NCI-H226 (cell line): ENCODE data around the gene FAM222B.
"Not testable (repeated sequence)": the region's sequence is repeated elsewhere in the genome, so short reads cannot be mapped to it uniquely, and the experiment has no call there.

ENCODE experiments used
- DNase-seq: peaks from one replicate; pipeline ENCODE4 v3.0.0-alpha.2; 2015

FAM222B gene

GRCh38 chr17:28725660-28726225 lies 116.8 kb downstream of the FAM222B start:
- peak; percentile 87 for DNase-seq

- DNase-seq = no peak
Observed at GRCh38 chr17:28725166-28725659, 117.4 kb downstream of the FAM222B start.

- DNase-seq = no peak
Observed at GRCh38 chr17:28724500-28725165, 118.0 kb downstream of the FAM222B start.

GRCh38 chr17:28723836-28724499 lies 118.6 kb downstream of the FAM222B start:
- not testable (repeated sequence) for DNase-seq

- no peak for DNase-seq
Observed at GRCh38 chr17:28723159-28723835, 119.3 kb downstream of the FAM222B start.

- no peak for DNase-seq
Observed at GRCh38 chr17:28722417-28723158, 120.0 kb downstream of the FAM222B start.

GRCh38 chr17:28720997-28721329 lies 121.6 kb downstream of the FAM222B start:
- not testable (repeated sequence) for DNase-seq

- no peak for DNase-seq
Observed at GRCh38 chr17:28720247-28720996, 122.2 kb downstream of the FAM222B start.

- DNase-seq = no peak
Observed at GRCh38 chr17:28719021-28719433, 123.6 kb downstream of the FAM222B start.

GRCh38 chr17:28718333-28719020 lies 124.1 kb downstream of the FAM222B start:
- DNase-seq = no peak

GRCh38 chr17:28717578-28718332 lies 124.8 kb downstream of the FAM222B start, which contains the start of gene RAB34:
RAB34 (minus strand) TSS chr17:28717868; CDS start chr17:28717266, 602 bp downstream.
- peak; percentile 94 for DNase-seq

GRCh38 chr17:28716740-28717577 lies 125.6 kb downstream of the FAM222B start:
- DNase-seq = no peak

GRCh38 chr17:28715217-28715616 lies 127.4 kb downstream of the FAM222B start:
- DNase-seq = no peak

- no peak for DNase-seq
Observed at GRCh38 chr17:28714281-28714680, 128.3 kb downstream of the FAM222B start.

GRCh38 chr17:28712705-28713415 lies 129.7 kb downstream of the FAM222B start:
- no peak for DNase-seq

- no peak for DNase-seq
Observed at GRCh38 chr17:28712032-28712704, 130.4 kb downstream of the FAM222B start.

GRCh38 chr17:28711723-28712031 lies 130.9 kb downstream of the FAM222B start, which contains the start of gene PROCA1:
PROCA1 (minus strand) TSS chr17:28711888; CDS start chr17:28711660, 228 bp downstream.
- no peak for DNase-seq
